ENCODE results near the gene G6PC1. TPM values are rescaled to one million over a fixed set of nuclear protein-coding genes. Genes with fewer than 3 reads are reported as not detected.
"Not testable (repeated sequence)": the region's sequence is repeated elsewhere in the genome, so short reads cannot be mapped to it uniquely, and the experiment has no call there.

G6PC1 gene
- total RNA-seq, 4 donors from 2014 or later: not detected

GRCh38 chr17:42853597-42853967, 47.0 kb upstream of the G6PC1 start:
- Histone ChIP-seq H3K27me3 (no peaks in the 10 kb centered on the region), H3K4me3 (replicated peaks in 1 of 3) (no peak overlapping the region), H3K4me1 (peaks cover 8 to 23% of the 10 kb centered on the region in 2 donors), H3K9me3 (no peaks in the 10 kb centered on the region), H3K27ac (no peak overlapping the region), H3K36me3 (no peaks in the 10 kb centered on the region)
- intact Hi-C loops (cut with DNase I): no loop called here
- DNase-seq: no peak
- no peak for TF ChIP-seq CTCF (IDR thresholded peaks at IDR 0.05)
- TF ChIP-seq POLR2A (IDR thresholded peaks at IDR 0.05): no peak
- 45 to 62% methylated on average over 5 of the region's 5 CpGs for WGBS, 2 donors

- DNase-seq: no peak
- H3K27ac ChIP-seq: no peak overlapping the region
- TF ChIP-seq CTCF (IDR thresholded peaks at IDR 0.05): no peak
- no peak for TF ChIP-seq POLR2A (IDR thresholded peaks at IDR 0.05)
- H3K4me3 ChIP-seq (replicated peaks in 1 of 3): no peak overlapping the region
- 81 to 84% methylated on average over 9 to 14 of the region's 15 CpGs for WGBS, 2 donors
- intact Hi-C loops (cut with DNase I): no loop called here
- no peaks in the 10 kb centered on the region for H3K9me3 ChIP-seq
- peaks cover 8 to 20% of the 10 kb centered on the region in 2 donors for H3K4me1 ChIP-seq
- H3K36me3 ChIP-seq: no peaks in the 10 kb centered on the region
- no peaks in the 10 kb centered on the region for H3K27me3 ChIP-seq
Observed at GRCh38 chr17:42853968-42854790, 46.4 kb upstream of the G6PC1 start.

GRCh38 chr17:42855048-42855596, 45.5 kb upstream of the G6PC1 start:
- DNase-seq: no peak
- intact Hi-C loops (cut with DNase I): no loop called here
- Histone ChIP-seq H3K4me3 (replicated peaks in 1 of 3) (no peak overlapping the region), H3K9me3 (no peaks in the 10 kb centered on the region), H3K27me3 (no peaks in the 10 kb centered on the region), H3K27ac (no peak overlapping the region), H3K36me3 (no peaks in the 10 kb centered on the region), H3K4me1 (peaks cover under 1 to 10% of the 10 kb centered on the region in 2 donors)
- no peak for TF ChIP-seq POLR2A (IDR thresholded peaks at IDR 0.05)
- no peak for TF ChIP-seq CTCF (IDR thresholded peaks at IDR 0.05)
- WGBS, 2 donors: 76 to 88% methylated on average over 7 to 8 of the region's 8 CpGs

GRCh38 chr17:42856093-42856492, 44.5 kb upstream of the G6PC1 start:
- WGBS, 2 donors: 91 to 92% methylated on average over 6 to 8 of the region's 8 CpGs
- H3K36me3 ChIP-seq; H3K9me3 ChIP-seq; DNase-seq; H3K27me3 ChIP-seq; H3K27ac ChIP-seq; H3K4me3 ChIP-seq (replicated peaks in 1 of 3); intact Hi-C loops (cut with DNase I); H3K4me1 ChIP-seq: not testable (repeated sequence)

GRCh38 chr17:42856516-42856915, 44.1 kb upstream of the G6PC1 start:
- H3K9me3 ChIP-seq; intact Hi-C loops (cut with DNase I); DNase-seq; H3K4me1 ChIP-seq; H3K27me3 ChIP-seq; H3K36me3 ChIP-seq; H3K4me3 ChIP-seq (replicated peaks in 1 of 3); H3K27ac ChIP-seq: not testable (repeated sequence)
- 91 to 92% methylated on average over 4 to 5 of the region's 8 CpGs for WGBS, 2 donors

GRCh38 chr17:42857389-42857788, 43.2 kb upstream of the G6PC1 start:
- TF ChIP-seq CTCF (IDR thresholded peaks at IDR 0.05) (no peak), POLR2A (IDR thresholded peaks at IDR 0.05) (no peak)
- no peak for DNase-seq
- no peak overlapping the region for H3K4me3 ChIP-seq (replicated peaks in 1 of 3)
- H3K4me1 ChIP-seq: no peaks in the 10 kb centered on the region
- H3K9me3 ChIP-seq: no peaks in the 10 kb centered on the region
- WGBS, 2 donors: 91 to 100% methylated on average over 1 of the region's 1 CpG
- no peaks in the 10 kb centered on the region for H3K36me3 ChIP-seq
- intact Hi-C loops (cut with DNase I): no loop called here
- no peaks in the 10 kb centered on the region for H3K27me3 ChIP-seq
- H3K27ac ChIP-seq: no peak overlapping the region

All from thyroid gland (tissue), 4 donors.